ENCODE data around the gene FGD3.

DNA sequence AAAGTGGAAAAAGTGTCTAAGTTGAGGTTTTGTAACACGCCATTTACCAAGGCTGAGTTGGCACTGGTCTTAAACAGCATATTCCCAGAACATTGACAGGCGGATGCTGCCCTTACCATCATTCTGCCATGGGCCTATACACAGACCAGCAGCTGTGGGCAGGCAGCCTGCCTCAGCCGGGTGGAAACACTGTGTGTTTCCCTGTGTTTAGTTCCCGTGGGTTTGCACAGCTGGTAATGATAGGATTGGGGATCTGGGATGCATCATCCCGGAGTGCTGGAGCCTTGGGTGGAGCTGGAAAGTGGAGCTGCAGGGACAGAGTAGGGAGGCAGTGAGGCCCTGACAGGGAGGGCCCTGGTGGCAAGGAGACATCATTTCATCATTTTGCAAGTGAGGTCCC lies 5.5 kb upstream of the FGD3 start:
- TF ChIP-seq, protein P1, sequence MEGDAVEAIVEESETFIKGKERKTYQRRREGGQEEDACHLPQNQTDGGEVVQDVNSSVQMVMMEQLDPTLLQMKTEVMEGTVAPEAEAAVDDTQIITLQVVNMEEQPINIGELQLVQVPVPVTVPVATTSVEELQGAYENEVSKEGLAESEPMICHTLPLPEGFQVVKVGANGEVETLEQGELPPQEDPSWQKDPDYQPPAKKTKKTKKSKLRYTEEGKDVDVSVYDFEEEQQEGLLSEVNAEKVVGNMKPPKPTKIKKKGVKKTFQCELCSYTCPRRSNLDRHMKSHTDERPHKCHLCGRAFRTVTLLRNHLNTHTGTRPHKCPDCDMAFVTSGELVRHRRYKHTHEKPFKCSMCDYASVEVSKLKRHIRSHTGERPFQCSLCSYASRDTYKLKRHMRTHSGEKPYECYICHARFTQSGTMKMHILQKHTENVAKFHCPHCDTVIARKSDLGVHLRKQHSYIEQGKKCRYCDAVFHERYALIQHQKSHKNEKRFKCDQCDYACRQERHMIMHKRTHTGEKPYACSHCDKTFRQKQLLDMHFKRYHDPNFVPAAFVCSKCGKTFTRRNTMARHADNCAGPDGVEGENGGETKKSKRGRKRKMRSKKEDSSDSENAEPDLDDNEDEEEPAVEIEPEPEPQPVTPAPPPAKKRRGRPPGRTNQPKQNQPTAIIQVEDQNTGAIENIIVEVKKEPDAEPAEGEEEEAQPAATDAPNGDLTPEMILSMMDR (IDR thresholded peaks at IDR 0.05), result no peak
- TF ChIP-seq EP300 (IDR thresholded peaks at IDR 0.05) (no peak), POLR2A (IDR thresholded peaks at IDR 0.05; ENCODE audit: low read depth) (no peak)

All from esophagus muscularis mucosa (tissue), 4 donors.